SK-N-MC (cell line): ENCODE measurements around the gene CR1L.

Experiments used
- EZH2 ChIP-seq: fragments of 200-600 bp; sonication (generic); IDR thresholded peaks from one replicate; pipeline ENCODE4 v1.6.1; 2017; ENCODE audit warnings: antibody characterized with exemption
- POLR2AphosphoS5 ChIP-seq: IDR thresholded peaks from 2 replicates; pipeline ENCODE4 v1.6.1; 2012; ENCODE audit warnings: mild to moderate bottlenecking, low read depth, low read length, borderline replicate concordance

- TF ChIP-seq POLR2AphosphoS5 (no peak), EZH2 (no peak)
Observed at GRCh38 chr1:207649210-207649753, 4.3 kb downstream of the CR1L start.
